ENCODE data around the gene LEAP2.
A peak's percentile ranks its signal among the peaks of the same experiment; 100 is the strongest.
"Not testable (repeated sequence)": the region's sequence is repeated elsewhere in the genome, so short reads cannot be mapped to it uniquely, and the experiment has no call there.

LEAP2 gene

DNA sequence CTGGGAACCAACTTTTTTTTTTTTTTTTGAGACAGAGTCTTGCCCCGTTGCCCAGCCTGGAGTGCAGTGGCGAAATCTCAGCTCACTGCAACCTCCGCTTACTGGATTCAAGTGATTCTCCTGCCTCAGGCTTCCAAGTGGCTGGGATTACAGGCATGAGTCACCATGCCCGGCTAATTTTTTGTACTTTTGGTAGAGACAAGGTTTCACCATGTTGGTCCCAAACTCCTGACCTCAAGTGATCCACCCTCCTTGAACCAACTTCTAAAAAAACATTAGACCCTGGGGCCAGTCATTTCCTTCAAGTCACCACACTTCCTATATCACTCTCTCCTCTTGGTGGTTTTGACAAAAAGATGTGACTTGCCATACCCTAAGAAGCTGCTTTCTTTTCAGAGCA, 32.2 kb upstream of the LEAP2 start:
- no peak for DNase-seq

GRCh38 chr5:132848270-132848669, 25.2 kb upstream of the LEAP2 start:
- no peak for DNase-seq

DNA sequence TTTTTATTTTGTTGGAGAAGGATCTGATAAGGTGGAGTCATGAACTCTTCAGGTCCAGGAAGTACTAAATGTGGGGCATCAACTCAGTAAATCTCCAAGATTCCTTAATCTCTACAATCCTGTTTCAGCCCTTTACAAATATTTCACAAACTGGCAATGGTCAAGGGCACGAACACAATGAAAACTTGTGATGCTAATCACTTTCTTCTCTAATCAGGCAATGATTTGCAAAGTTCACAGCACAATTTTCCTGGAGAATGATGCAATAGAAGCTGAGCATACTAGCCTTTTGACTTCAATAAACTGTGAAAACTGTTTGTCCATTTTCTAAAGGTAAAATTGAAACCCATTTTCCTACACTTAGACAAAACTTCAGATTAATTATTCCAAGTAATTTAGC, 24.1 kb upstream of the LEAP2 start:
- no peak for DNase-seq

DNA sequence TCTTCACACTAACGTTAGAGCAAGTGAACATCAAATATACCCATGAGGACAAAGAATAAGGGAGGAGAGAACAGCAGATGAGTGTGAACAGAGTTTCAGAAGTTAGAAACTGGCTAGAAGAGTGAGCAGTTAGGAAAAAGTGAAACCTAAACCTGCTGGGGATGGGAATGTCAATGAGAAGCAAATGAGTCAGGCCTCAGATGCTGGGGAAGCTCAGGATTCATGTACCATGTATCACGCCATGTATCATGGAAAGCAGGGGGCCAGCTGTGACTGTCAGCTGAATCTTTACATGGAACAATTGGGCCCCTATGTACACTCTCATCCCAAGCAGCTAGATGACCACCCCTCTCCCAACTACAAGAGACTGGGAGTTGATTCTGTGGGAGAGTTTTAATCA, 23.4 kb upstream of the LEAP2 start:
- no peak for DNase-seq

GRCh38 chr5:132853323-132853722, 20.1 kb upstream of the LEAP2 start:
- no peak for DNase-seq

DNA sequence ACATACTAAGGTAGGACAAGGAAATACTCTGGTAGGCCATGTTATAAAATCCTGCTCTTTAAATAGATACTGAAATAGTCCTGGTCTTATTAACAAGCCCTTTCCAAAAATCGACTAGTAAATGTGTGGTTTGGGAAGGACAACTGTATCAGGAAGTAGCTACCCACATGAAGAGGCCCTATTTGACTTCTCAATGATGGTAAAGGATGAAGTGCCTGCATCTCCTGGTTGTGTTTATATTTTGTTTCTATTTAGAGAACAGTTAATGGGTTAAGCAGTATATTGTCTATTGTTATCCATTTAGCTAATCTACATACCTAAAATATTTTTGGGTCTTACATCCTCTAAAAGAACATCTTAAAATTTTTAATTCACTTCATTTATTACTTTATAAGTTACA, 19.7 kb upstream of the LEAP2 start:
- no peak for DNase-seq

DNA sequence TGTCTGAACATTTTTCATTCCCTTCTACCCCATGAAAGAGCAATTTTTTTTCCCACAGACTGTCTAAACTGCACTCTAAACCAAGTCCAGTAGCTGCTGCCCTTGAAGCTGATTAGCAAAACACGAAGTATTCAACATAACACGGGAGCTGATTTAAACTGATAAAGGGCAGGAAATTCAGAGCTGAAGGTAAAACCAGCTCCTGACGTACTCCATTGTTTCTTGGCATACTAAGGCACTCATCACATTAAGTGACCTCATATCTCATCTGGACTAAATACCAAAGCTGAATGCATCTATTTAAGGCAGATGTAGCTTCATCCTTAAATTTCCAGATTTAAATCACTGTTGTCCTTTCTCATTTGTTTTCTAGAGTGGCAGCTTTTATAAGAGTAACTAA, 19.2 kb upstream of the LEAP2 start:
- no peak for DNase-seq

DNA sequence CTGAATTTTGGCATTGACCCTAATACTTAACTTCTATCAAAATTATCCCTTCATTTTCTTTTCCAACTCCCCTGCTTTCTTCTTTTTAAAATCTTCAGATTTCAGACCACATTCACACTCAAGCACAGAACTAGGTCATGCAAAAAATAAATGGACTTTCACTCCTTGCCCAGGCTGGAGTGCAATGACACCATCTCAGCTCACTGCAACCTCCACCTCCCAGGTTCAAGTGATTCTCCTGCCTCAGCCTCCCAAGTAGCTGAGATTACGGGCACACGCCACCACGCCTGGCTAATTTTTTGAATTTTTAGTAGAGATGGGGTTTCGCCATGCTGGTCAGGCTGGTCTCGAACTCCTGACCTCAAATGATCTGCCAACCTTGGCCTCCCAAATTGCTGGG, 18.5 kb upstream of the LEAP2 start:
- DNase-seq: not testable (repeated sequence)

DNA sequence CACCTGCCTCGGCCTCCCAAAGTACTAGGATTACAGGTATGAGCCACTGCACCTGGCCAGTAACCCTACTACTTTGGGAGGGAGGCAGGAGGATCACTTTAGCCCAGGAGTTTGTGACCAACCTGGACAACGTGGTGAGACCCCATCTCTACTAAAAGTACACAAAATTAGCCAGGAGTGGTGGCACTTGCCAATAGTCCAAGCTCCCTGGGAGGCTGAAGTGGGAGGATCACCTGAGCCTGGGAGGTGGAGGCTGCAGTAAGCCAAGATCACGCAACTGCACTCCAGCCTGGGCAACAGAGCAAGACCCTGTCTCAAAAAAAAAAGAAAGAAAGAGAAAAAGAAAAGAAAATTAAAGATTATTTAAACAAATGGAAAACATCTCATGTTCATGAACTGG, 17.5 kb upstream of the LEAP2 start:
- DNase-seq: no peak

GRCh38 chr5:132859889-132860437, 13.5 kb upstream of the LEAP2 start:
- no peak for DNase-seq

DNA sequence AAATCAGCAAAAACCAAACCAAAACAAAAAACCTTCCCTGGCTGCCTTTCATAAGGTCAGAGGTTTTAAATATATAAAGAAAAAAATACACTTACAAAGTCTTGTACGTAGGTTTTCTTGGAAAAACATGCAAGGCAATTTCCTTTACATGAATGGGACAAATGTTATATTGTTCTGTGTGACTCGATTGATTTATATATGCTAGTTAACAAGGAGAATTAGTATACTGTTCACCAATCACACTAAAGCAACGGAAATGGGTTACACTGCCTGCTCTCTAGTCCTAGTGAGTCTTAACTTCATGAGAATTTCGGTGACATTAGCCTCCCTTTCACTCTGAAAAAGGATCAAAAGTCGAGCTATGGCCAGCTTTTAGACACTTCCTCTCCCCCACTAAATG, 12.7 kb upstream of the LEAP2 start:
- DNase-seq: no peak

DNA sequence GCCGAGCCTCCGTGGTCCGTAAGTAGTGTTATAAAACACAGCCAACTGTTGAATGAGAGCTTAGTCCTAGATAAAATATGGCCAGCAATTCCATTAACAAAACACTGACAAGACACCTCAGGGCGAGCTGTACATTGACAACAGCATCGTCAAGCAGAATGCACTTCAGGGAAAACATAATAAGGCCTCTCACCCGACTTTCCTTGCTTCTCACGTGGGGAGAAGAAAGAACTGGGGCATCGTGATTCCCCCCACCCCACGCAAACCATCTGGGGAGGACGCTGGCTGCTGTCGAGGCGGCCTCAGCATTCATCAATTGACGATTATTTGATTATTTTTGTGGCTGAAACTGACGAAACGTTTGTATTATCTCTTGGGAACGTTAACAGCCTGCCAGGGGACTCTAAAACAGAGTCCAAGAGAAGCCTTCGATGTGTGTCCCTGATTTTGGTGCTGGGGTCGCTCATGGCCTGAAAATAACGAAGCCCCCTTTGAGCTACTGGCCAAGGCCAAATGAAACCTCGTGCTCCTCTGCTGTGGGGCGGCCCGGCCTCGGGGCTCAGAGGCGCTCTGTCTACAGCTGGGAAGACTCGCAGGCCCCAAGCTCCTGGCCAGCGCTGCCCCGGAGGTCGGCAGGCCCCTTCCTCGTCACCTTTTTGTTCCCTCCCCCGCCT, 7.7 kb upstream of the LEAP2 start:
- no peak for DNase-seq

GRCh38 chr5:132866342-132867045, 7.0 kb upstream of the LEAP2 start, which contains the start of the genes GDF9 and UQCRQ:
Gene GDF9 (minus strand): TSS chr5:132866469. CDS start chr5:132864533, 1,936 bp downstream.
Gene UQCRQ (plus strand): TSS chr5:132866642. CDS start chr5:132866882, 240 bp downstream.
- peak; percentile 97 to 98 for DNase-seq

GRCh38 chr5:132867046-132867451, 6.4 kb upstream of the LEAP2 start:
- no peak for DNase-seq

- no peak for DNase-seq
Measured at GRCh38 chr5:132868754-132869153, 4.7 kb upstream of the LEAP2 start.

- DNase-seq: no peak
Measured at GRCh38 chr5:132870801-132871200, 2.7 kb upstream of the LEAP2 start.

- no peak for DNase-seq
Measured at GRCh38 chr5:132871459-132872284, 1.8 kb upstream of the LEAP2 start.

DNA sequence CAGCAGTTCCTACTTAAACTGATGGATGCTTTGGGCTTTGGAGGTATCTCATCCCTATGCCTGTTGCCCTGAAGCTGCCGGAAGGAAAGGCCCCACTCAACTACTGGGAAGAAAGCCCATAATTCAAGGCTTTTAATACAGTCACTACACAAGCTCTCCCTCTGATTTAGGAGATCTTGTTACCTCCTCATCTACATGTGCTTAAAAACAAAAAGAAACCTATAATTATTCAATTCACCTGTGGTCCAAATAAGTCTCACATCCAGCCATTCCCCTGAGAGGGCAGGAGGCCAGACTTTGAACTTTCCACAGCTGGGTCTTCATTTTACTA, 715 bp upstream of the LEAP2 start:
- no peak for DNase-seq

GRCh38 chr5:132873930-132874271, 433 bp downstream of the LEAP2 start:
- DNase-seq: no peak

- DNase-seq: no peak
Measured at GRCh38 chr5:132876020-132876759, 2.7 kb downstream of the LEAP2 start.

DNA sequence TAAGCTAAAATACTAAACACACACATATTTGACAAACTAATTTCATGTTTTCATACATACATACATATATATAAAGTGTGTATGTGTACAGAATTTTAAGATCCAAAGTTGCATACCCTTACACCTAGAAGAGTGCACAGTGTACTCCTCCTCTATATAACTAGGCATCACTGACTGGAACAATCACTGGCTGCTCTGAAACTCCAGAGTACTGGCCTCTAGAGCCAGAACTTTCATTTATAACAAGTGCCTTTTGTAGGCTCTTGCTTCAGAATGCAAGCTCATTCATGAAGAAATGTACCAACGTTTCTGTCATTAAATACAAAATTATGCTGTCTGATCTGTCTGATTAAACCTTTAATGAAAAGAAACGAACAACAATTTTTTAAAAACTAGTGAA, 4.0 kb downstream of the LEAP2 start:
- DNase-seq: no peak

DNA sequence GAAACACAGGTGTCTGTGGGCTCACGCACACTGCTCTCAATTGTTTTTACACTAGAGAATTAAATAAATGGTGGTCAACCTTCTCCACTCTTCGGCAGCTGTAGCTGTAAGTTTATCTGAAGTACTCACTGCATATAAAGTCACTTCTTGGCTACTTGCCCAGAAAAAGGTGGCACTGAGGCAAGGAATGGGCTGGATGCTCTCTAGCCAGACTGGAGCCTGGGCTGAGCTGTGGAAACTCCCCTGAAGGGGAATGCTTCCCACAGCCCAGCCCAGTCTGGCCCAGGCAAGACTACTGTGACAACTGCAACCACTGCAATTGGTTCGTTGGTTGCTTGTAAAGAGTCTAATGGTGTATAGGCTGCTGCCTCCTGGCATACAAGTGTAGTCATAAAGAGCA, 4.5 kb downstream of the LEAP2 start:
- DNase-seq: no peak

- DNase-seq: peak in 1 of 2 experiments; percentile 20
Measured at GRCh38 chr5:132883261-132883834, 9.9 kb downstream of the LEAP2 start.

Measured in cerebellar nuclear complex (tissue), 1 donor.